Left lung (tissue), 10 donors: ENCODE measurements around the gene NTHL1. TPM values are rescaled to one million over a fixed set of nuclear protein-coding genes. Genes with fewer than 3 reads are reported as not detected.

ENCODE experiments used
- ATAC-seq: fragments of 200-7000 bp; cut with Tn5 transposase; one replicate; pipeline ENCODE4 v1.9.1; 2020; ENCODE audit warnings: moderate library complexity
- DNase-seq, 4 donors: peaks; one replicate each; pipeline ENCODE4 v3.0.0-alpha.2; 2013 to 2020
- H3K27ac ChIP-seq, 2 donors: fragments of 200-600 bp; sonication (generic) in 1 of 2; one replicate each; pipeline versions ENCODE4 v1.5.0 to v1.8.0; 2020 to 2021
- H3K27me3 ChIP-seq, 2 donors: fragments of 200-600 bp; sonication (generic) in 1 of 2; one replicate each; pipeline versions ENCODE4 v1.5.0 to v1.8.0; 2020 to 2021
- H3K36me3 ChIP-seq, 2 donors: fragments of 200-600 bp; sonication (generic) in 1 of 2; one replicate each; pipeline versions ENCODE4 v1.5.0 to v1.8.0; 2020 to 2021
- H3K4me1 ChIP-seq, 2 donors: fragments of 200-600 bp; one replicate each; pipeline ENCODE4 v1.8.0; 2021
- H3K4me3 ChIP-seq, 2 donors: fragments of 200-600 bp; sonication (generic) in 1 of 2; one replicate each; pipeline versions ENCODE4 v1.5.0 to v1.8.0; 2020 to 2021; ENCODE audit warnings: mild to moderate bottlenecking in 1 of 2
- H3K9me3 ChIP-seq, 2 donors: fragments of 200-600 bp; sonication (generic) in 1 of 2; one replicate each; pipeline versions ENCODE4 v1.5.0 to v1.8.0; 2020 to 2021
- intact Hi-C, 2 donors: fragments of 100-400 bp; cut with DNase I; formaldehyde crosslinking; loops; one replicate each; pipeline versions ENCODE4 v1.11.2 to v1.14.2; 2022
- polyA plus RNA-seq, 6 donors: library from polyadenylated mRNA; unstranded; fragments of 120-200 nt; gene quantifications; one replicate each; pipeline ENCODE4 v1.2.1, GENCODE V29; 2013; ENCODE audit not compliant: insufficient read length in 6 of 6
- total RNA-seq, 2 donors: library from RNA; stranded (reverse); fragmentation: NEBNext Ultra II Directional; extraction: Animal tissue kit (Norgen Biotek cat#: 25700); gene quantifications; one replicate each; pipeline ENCODE4 v1.2.1, GENCODE V29; 2021
- TF ChIP-seq, protein P1 (sequence below), 2 donors: fragments of 200-600 bp; sonication (generic) in 1 of 2; IDR thresholded peaks; one replicate each; pipeline versions ENCODE4 v1.5.0 to v1.8.0; 2021; ENCODE audit warnings: antibody characterized with exemption in 2 of 2
- donor health status: DM: no; HTN: yes; CAD: no.
- donor health status: DM: no; HTN: no; CAD: no.

Gene NTHL1
- total and polyA plus RNA-seq, 8 donors = 19.4 to 30.0 (median 25.8) TPM

DNA sequence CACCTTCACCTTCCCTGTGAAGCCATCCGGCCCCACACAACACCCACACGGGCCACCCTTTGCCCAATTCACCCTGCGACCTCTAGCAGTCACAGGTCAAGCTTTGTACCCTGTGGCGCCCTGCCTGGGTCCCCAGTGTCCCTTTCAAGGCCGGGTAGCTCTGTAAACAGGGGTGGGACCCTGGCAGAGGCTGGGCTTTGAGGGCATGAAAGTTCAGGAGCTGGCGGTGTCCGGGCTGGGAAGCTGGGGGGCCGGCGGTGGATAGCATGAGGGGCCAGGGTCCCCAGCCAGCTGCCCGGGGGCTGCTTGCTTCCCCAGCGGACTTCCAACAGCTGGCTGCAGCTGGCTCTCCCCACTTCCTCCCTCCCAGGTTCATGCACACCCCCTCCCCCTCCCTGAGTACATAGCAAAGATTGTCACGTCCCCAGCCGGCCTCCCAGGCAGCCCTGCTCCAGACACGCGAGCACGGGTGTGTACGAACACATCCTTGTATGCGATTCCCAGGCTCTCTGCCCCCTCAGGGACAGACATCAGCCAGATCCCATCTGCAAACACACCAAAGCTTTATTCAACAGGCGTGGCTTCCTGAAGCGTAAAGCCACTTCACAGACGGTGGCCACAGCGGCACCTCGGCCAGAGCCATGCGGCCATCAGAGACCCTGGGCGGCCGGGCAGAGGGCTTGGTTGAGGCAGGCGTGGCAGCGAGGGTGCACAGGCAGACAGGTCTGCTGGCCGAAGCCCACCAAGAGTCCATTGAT lies 8.2 kb downstream of the NTHL1 start:
- Histone ChIP-seq H3K36me3 (peaks cover 0 to 21% of the 10 kb centered on the region in 2 donors), H3K9me3 (no peaks in the 10 kb centered on the region), H3K27me3 (no peaks in the 10 kb centered on the region), H3K27ac (peak overlapping the region; percentile 81 to 85), H3K4me3 (no peak overlapping the region), H3K4me1 (peaks cover 76 to 95% of the 10 kb centered on the region in 2 donors)
- TF ChIP-seq, protein P1, sequence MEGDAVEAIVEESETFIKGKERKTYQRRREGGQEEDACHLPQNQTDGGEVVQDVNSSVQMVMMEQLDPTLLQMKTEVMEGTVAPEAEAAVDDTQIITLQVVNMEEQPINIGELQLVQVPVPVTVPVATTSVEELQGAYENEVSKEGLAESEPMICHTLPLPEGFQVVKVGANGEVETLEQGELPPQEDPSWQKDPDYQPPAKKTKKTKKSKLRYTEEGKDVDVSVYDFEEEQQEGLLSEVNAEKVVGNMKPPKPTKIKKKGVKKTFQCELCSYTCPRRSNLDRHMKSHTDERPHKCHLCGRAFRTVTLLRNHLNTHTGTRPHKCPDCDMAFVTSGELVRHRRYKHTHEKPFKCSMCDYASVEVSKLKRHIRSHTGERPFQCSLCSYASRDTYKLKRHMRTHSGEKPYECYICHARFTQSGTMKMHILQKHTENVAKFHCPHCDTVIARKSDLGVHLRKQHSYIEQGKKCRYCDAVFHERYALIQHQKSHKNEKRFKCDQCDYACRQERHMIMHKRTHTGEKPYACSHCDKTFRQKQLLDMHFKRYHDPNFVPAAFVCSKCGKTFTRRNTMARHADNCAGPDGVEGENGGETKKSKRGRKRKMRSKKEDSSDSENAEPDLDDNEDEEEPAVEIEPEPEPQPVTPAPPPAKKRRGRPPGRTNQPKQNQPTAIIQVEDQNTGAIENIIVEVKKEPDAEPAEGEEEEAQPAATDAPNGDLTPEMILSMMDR (IDR thresholded peaks at IDR 0.05) = no peak
- peak; percentile 6 for ATAC-seq
- intact Hi-C loops = no loop called here
- peak; percentile 62 to 99 (median 89) for DNase-seq

DNA sequence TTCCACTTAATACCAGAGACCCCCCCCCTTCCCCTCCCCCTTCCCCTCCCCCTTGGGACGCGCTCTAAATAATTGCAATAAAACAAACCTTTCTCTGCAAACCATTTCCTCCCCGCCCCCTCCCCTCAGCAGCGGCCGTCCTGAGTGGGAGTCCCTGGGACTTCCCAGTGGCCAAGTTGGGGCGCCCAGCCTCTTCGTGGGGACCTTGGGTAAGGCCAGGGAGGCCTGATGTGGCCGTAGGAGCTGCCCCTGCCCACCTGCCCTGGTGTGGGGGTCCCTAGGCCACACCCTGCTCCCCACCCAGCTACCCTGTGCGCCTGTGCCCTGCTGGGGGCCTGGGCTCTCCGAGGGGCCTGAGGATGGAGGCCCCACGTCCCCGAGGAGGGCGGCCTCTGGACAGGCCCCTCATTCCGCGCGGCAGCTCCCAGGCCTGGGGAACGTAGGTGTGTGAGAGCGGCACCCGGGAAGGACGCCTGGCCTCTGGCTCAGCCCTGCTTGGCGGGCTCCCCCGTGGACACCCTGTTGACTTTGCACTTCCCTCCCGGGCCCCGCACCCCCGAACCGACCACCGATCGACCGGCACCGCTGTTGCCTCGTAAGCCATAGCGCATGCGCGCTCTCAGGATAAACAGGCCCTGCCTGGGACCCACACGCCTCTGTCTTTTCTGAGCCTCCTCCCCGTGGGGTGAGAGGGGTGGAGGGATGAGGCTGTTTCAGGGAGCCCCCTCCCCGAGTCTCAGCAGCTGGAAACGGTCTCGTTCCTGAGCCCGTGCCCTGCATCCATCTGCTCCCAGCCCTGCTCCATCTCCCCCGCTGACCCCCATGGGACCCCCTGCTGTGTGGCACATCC lies 9.0 kb downstream of the NTHL1 start:
- no peak overlapping the region for H3K4me3 ChIP-seq
- peaks cover 75 to 92% of the 10 kb centered on the region in 2 donors for H3K4me1 ChIP-seq
- peak in 3 of 4 donors; percentile 77 to 93 (median 86) for DNase-seq
- no peaks in the 10 kb centered on the region for H3K27me3 ChIP-seq
- intact Hi-C loops = no loop called here
- no peaks in the 10 kb centered on the region for H3K9me3 ChIP-seq
- TF ChIP-seq, protein P1 (IDR thresholded peaks at IDR 0.05) = no peak
- H3K36me3 ChIP-seq = peaks cover 0 to 21% of the 10 kb centered on the region in 2 donors
- ATAC-seq = no peak
- peak overlapping the region; percentile 81 to 85 for H3K27ac ChIP-seq

DNA sequence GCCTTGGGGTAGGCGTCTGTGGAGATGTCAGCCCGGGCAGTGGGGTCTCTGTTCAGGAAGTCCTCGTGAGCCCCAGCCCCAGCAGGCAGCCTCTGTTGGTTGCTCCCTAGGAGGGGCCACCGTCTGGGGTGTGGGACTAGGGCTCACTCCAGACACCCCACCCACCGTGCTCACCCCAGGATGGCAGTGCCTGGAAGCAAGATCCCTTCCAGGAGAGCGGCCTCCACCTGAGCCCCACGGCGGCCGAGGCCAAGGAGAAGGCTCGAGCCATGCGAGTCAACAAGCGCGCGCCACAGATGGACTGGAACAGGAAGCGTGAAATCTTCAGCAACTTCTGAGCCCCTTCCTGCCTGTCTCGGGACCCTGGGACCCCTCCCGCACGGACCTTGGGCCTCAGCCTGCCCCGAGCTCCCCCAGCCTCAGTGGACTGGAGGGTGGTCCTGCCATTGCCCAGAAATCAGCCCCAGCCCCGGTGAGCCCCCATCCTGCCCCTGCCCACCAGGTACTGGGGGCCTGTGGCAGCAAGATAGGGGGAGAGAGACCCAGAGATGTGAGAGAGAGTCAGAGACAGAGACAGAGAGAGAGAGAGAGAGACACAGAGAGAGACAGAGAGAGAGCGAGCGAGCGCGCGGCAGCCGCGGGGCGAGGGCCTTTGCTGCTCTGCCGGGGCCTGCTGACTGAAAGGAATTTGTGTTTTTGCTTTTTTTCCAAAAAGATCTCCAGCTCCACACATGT lies 9.8 kb downstream of the NTHL1 start:
- peak in 2 of 4 donors; percentile 65 to 77 for DNase-seq
- H3K27me3 ChIP-seq = no peaks in the 10 kb centered on the region
- peak overlapping the region in 1 of 2 donors; percentile 44 for H3K4me3 ChIP-seq
- peaks cover 0 to 21% of the 10 kb centered on the region in 2 donors for H3K36me3 ChIP-seq
- intact Hi-C loops = no loop called here
- TF ChIP-seq, protein P1 (IDR thresholded peaks at IDR 0.05) = no peak
- peaks cover 76 to 92% of the 10 kb centered on the region in 2 donors for H3K4me1 ChIP-seq
- H3K9me3 ChIP-seq = no peaks in the 10 kb centered on the region
- H3K27ac ChIP-seq = peak overlapping the region; percentile 78 to 85
- ATAC-seq = no peak

DNA sequence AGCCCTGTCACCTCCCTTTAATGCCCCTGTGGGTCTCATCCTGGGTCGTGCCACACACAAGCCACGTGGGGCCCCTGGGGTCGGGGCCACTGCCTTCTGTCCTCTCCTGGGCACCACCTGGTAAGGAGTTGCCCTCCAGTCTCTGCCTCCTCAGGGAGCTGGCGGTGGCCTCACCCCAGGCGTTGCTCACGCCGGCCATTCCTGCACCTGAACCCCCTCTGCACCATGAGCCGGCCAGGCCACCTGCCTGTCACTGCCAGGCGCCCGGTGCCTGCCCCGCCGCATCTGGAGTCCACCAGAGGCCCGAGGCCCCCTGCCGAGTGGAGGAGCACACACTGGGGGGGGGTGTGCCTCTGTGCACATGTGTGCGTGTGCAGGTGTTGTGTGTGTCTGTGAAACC lies 10.5 kb downstream of the NTHL1 start:
- TF ChIP-seq, protein P1 (IDR thresholded peaks at IDR 0.05) = no peak
- Histone ChIP-seq H3K36me3 (peaks cover 0 to 21% of the 10 kb centered on the region in 2 donors), H3K27me3 (no peaks in the 10 kb centered on the region), H3K9me3 (no peaks in the 10 kb centered on the region), H3K4me1 (peaks cover 76 to 93% of the 10 kb centered on the region in 2 donors), H3K4me3 (peak overlapping the region in 1 of 2 donors; percentile 44), H3K27ac (peak overlapping the region; percentile 85 to 94)
- ATAC-seq (no peak), DNase-seq (peak in 1 of 4 donors; percentile 72)
- intact Hi-C loops = no loop called here
